ENCODE results near the gene FAM135A.
"Not testable (repeated sequence)": the region's sequence is repeated elsewhere in the genome, so short reads cannot be mapped to it uniquely, and the experiment has no call there.

Gene FAM135A

DNA sequence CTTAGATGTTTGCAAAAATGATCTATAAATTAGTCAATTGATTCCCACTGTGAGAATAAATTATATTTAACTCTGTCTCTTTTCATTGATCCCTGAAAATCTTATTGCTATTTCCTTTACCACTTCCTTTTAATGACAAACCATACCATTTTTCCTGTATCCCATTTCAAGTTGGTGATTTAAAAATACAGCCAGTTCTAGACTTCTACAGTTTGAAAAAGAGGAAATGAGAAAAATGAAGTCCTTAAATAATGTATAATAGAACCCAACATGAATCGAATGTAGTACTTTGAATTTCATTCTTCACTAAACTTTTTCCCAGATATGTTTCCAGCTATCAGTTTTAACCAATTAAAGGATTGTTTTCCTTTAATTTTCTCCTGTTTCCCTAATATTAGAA is 124.0 kb downstream of the FAM135A start:
- no peak for DNase-seq (ENCODE audit: low read depth in 1 of 2, low spot score in 1 of 2)

DNA sequence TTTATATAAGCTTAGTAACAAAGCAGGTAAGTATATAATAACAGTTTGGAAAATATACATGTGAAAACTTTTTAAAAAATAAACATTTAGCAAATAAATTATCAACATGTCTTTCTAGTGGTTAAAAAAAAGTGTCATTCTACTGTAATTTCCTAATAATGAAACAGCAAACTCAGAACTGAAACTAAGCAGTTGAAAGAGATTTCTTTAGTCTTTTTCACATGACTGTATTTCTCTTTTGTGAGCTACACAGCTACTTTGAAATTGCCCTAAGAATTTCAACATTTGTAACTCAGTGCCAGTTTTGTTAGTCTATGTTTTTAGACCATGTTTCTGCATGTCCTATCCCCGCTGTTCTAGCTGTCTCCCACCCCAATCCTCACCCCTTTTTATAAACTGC is 125.1 kb downstream of the FAM135A start:
- no peak for DNase-seq (ENCODE audit: low read depth in 1 of 2, low spot score in 1 of 2)

DNA sequence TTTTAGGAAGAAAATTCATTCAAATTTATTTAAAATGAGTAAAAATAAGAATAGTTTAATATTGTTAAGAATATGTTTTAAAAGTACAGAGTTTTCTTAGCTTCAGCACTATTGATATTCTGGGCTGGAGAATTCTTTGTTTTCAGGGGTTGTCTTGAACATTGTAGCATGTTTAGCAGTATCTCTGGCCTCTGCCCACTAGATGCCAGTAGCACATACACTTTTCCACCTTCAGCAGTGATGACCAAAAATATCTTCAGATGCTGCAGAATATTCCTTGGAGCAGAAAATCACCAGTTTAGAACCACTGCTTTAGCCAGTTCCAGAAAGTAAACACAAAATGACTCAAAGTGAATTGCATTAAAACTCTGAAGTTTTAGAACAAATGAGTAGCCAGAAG is 134.0 kb downstream of the FAM135A start:
- DNase-seq (ENCODE audit: low read depth in 1 of 2, low spot score in 1 of 2), result no peak

DNA sequence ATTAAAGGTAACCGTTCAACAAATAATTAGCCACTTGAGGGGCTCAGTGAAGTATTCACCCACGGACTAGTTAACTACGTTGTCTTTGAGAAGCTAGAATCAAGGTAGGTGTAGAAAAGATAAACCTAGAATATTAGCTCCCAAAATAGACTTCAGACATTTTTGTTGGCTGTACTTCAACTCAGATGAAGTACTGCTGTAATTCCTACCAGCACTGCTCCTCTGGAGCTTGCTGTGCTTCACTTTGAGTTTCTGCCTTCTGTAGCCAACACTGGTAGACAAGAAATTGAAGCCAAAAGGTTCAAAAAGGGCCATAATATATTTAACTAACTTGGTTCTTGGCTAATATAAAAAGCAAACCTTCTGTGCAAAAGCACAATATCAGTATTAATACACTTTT is 134.6 kb downstream of the FAM135A start:
- no peak for DNase-seq (ENCODE audit: low read depth in 1 of 2, low spot score in 1 of 2)

DNA sequence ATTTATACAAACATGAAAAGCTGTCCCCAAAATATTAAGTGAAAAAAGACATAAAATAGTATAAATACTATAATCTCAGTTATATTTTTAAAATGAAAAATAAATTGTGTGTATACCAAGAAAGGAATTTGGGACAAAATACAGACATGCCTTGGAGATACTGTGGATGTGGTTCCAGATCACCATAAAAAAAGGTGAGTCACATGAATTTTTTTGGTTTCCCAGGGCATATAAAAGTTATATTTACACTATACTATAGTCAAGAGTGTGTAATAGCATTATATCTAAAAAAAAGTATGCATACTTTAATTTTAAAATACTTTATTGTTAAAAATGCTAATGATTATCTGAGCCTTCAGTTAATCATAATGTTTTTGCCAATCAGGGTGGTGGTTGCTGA is 136.0 kb downstream of the FAM135A start:
- DNase-seq (ENCODE audit: low read depth in 1 of 2, low spot score in 1 of 2), result no peak

DNA sequence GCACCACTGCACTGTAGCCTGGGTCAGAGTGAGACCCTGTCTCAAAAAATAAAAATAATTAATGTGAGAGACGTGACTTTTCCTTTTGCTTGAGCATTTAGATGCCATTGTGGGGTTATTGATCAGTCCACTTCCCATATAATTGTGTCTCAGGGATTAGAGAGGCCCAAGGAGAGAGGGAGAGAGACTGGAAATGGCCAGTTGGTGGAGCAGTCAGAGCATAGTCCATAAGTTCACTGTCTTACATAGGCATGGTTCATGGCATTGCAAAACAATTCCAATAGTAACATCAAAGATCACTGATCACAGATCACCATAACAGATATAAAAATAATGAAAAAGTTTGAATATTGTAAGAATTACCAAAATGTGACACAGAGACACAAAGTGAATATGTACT is 138.3 kb downstream of the FAM135A start:
- DNase-seq (ENCODE audit: low read depth in 1 of 2, low spot score in 1 of 2), result no peak

DNA sequence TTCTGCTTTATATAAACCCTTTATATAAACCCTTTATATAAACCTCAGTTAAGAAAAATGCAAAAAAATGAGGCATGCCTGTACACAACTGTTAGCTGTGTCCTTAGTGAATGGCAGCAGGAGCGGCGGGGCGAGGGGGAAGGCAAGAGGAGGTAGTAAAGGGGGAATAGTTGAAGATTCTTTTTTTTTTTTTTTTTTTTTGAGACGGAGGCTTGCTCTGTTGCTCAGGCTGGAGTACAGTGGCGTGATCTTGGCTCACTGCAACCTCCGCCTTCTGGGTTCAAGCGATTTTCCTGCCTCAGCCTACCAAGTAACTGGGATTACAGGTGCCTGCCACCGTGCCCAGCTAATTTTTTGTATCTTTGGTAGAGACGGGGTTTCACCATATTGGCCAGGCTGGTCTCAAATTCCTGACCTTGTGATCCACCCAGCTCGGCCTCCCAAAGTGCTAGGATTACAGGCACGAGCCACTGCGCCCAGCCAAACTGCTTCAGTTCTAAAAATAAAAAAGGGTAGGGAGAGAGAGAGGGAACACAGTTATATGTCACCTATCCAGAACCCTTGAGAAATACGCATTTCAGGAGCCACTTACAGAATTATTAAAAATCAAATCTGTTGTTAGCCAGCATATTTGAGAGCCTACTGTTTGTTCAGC is 139.1 kb downstream of the FAM135A start:
- DNase-seq (ENCODE audit: low read depth in 1 of 2, low spot score in 1 of 2), result not testable (repeated sequence)

DNA sequence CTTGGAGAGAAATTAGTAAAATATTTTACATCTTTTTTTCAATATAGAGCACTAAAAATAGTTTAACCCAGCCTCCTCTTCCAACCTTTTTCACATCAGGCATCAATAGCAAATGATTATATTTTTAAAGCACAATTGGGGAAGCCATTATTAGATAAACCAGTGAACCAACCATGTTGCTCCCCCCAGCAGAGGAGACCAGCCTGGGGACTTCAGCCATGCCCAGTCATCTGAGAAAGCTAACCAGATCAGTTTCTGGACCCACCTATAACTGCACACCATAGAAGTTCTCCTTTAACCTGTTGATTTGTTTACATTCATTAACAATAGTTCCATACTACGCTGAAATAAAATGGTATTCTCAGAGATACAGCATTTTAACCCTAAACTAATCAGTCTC is 139.7 kb downstream of the FAM135A start:
- no peak for DNase-seq (ENCODE audit: low read depth in 1 of 2, low spot score in 1 of 2)

DNA sequence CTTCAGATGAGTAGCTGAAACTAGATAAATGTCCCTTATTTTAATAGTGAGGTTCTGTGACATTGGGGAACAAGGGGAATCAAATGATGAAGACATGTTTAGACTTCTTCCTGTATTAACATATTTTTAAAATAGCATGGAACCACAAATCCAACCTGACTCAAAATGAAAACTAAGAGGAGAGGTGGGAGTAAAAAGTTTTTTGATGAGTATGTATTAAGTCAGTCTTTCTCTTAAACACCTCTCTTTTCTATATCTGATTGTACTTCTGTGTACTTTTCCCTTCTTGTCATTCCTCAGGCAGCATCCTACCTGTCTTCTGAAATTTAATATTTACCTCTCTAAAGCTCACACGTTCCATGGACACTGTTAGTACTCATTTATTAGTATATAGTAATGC is 144.7 kb downstream of the FAM135A start:
- no peak for DNase-seq (ENCODE audit: low read depth in 1 of 2, low spot score in 1 of 2)

DNA sequence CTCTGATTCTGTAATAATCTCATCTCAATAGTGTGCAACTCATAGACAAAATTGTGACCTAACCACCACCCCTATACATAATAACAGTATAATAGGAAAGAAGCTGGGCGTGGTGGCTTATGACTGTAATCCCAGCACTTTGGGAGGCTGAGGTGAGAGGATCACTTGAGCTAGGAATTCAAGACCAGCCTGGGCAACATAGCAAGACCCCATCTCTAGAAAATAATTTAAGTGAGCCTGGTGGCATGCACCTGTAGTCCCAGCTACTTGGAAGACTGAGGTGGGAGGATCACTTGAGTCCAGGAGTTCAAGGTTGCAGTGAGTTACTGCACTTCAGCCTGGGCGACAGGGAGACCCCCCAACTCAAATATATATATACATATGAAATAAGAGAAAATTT is 149.1 kb downstream of the FAM135A start:
- DNase-seq (ENCODE audit: low read depth in 1 of 2, low spot score in 1 of 2), result not testable (repeated sequence)

DNA sequence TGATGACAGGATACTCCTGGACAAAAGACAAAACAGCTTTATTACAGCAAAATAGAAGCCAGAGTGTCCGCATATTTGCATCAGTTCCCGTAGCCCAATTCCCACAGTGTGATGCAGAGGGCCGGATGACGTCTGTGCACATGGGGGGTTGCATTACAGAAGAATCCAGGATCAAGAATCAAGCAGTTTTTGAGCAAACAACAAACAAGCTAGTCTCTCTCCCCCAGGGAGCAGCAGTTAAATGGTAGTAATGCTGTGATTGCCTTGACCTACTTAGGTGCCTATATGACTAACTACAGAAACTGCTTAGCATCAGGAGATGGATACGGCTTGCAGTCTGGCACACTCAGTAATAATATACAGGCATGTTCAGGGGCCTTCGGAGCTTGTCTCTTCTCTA is 150.2 kb downstream of the FAM135A start:
- DNase-seq (ENCODE audit: low read depth in 1 of 2, low spot score in 1 of 2), result no peak

DNA sequence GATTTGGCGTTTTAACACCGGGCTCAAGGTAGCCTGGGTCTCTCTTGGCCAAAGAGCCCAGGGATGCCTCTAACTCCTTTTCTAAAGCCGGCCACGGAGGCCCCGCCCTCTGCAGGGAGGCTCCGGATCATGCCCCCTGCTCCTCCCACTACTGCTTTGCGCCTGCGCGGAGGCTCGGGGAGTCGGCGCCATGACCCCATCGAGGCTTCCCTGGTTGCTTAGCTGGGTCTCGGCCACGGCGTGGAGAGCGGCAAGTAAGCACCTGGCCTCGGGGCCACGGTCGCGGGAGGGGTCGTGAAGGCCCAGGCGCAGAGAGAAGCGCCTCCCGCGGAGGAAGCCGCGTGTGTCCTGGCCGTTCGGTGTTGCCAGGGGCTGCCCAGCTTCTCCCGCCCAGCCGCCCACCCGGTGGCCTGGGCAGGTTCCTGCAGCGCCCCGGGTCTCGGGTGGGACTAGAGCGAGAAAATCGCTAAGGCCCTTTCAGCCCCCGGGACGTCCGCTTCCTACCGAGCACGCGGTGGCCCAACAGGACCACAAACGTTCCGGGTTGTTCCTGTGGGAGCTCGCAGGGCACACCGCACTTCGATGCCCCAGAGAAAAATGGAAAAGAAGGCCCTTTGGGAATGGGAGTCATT is 153.6 kb downstream of the FAM135A start, which contains the start of gene SDHAF4:
SDHAF4 (plus strand) TSS at position 180 of the 632 bp plus-strand sequence; CDS start at position 191, 11 bp downstream.
- peak; percentile 90 to 91 for DNase-seq (ENCODE audit: low read depth in 1 of 2, low spot score in 1 of 2)

DNA sequence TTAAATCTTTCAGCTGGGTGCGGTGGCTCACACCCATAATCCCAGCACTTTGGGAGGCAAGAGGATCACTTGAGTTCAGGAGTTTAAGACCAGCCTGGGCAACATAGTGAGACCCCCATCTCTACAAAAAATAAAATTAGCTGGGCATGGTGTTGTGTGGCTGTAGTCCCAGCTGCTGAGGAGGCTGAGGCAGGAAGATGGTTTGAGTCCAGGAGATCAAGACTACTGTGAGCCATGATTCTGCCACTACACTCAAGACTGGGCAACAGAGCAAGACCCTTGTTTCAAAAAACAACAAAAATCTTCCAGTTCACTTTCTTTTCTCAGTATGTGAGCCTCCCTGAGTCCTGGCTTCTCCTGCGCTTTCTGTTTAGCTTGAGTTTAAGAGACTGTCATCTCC is 161.3 kb downstream of the FAM135A start:
- no peak for DNase-seq (ENCODE audit: low read depth in 1 of 2, low spot score in 1 of 2)

DNA sequence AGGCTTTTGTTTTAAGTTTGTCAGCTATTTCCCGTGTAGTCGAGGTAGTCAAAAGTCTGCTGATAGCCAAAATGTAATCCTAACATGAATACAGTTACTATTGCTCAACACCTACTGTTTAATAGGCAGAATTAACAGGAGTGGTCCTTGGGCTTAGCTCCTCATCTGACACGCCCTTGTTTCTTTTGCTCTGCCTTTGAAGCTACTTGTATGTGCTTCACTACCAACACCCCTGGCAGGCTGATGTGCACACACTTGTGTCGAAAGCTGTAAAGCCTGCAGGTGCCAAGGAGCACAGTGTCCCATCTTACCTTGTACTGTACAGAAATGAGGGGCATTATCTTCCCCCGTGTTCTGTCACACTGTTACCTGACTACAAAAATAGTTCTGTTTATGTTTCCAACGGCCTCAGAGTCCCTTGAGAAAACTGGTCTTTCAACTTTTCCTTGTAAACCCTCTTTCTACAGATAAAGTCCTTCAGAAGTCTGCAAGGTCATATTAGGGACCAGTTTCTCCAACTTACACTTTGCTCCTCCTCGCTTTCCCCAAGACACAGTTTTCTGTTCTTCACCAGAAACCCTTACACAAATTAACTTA is 162.7 kb downstream of the FAM135A start:
- DNase-seq (ENCODE audit: low read depth in 1 of 2, low spot score in 1 of 2), result no peak

DNA sequence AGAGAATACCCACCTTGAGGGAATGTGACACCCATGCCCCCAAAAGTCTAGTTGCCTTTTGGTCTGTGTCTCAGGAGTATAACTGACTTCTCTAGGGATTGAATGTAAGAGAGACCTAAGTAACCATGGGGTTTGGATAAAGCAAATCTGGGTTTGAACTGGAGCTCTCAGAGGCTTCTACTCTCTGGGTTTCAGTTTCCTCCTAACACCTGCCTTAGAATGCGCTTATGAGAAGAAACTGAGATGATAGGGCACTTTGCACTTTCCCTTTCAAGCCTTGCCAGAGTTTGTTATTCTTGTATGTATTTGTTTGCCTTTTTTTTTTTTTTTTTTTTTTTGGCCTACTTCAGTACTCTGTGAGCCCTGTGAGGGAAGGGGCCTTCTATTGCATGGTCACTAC is 172.8 kb downstream of the FAM135A start:
- no peak for DNase-seq (ENCODE audit: low read depth in 1 of 2, low spot score in 1 of 2)

DNA sequence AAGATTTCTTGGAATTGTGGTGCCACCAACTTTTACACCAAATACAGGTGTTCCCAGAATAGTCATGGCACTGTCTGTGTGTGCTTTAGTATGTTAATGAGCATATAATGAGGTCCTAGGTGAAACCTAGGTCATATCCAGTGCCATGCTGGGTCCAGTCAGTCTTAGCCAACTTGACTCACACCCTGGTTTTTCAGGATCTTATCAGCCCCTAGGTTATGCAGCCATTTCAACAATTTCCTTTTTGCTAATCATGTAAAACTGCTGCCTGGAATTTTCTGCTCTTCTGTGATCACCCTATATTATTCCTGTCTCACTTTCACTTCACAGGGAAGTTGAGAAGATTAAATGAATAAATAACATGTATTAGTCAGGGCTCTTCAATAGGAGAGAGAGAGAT is 177.1 kb downstream of the FAM135A start:
- DNase-seq (ENCODE audit: low read depth in 1 of 2, low spot score in 1 of 2), result no peak

DNA sequence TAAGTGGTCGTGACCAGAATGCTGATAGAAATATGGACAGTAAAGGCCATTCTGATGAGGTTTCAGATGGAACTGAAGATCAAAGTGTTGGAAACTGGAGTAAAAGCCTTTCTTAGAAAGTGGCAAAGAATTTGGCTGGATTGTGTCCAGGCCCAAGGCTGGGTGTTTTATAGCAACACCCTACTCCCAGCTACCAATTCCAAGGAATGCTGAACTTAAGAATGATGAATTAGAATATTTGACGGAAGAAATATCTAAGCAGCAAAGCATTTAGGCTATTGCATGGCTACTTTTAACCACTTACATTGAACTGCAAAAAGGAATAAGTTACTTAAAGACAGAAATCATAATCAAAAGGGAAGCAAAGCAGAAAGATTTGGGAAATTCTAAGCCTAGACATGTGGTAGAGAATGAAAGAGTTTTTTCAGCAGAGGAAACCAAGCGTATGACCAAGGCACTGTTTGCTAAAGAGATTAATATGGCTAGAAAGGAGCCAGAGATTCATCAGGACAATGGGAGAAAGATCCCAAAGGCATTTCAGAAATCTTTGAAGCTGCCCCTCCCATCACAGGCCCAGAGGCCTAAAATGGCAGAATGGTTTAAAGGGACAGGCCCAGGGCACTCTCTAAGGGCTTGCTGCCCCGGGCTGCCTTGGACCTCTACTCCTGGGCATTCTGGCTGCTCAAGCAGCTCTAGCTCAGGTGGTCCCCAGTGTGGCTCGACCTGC is 179.2 kb downstream of the FAM135A start:
- DNase-seq (ENCODE audit: low read depth in 1 of 2, low spot score in 1 of 2), result no peak

DNA sequence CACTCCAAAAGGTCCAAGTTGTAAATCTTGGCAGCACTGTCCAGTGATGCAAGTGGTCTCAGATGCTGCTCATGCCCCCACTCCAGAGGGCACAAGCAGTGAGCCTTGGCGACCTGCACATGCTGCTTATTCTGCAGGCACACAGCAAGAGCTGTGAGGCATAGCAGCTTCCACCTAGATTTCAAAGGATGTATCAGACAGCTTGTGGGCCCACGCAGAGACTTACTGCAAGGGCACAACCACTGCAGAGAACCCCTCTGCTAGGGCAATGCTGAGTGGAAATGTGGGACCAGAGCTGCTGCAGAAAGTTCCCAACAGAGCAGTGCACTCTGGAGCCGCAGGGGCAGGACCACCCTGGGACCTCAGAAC is 179.8 kb downstream of the FAM135A start:
- DNase-seq (ENCODE audit: low read depth in 1 of 2, low spot score in 1 of 2), result no peak

DNA sequence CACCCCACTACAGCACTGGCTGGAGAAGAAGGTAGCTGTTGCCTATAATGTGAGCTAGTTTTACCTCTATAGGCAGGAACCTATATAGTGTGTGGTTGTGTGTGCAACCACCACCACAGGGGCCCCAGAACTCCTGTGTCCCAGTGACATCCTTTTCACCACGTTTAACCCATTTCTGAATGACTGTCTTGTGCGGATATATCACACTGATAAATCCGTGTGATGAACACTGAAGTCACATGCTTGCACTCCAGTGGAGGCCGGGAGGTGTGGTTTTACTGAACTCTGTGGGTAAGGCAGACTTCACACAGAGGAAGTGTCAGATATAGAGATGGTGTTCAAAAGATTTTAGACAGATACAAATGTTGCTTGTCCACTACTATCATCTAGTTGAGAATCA is 185.9 kb downstream of the FAM135A start:
- DNase-seq (ENCODE audit: low read depth in 1 of 2, low spot score in 1 of 2), result no peak

DNA sequence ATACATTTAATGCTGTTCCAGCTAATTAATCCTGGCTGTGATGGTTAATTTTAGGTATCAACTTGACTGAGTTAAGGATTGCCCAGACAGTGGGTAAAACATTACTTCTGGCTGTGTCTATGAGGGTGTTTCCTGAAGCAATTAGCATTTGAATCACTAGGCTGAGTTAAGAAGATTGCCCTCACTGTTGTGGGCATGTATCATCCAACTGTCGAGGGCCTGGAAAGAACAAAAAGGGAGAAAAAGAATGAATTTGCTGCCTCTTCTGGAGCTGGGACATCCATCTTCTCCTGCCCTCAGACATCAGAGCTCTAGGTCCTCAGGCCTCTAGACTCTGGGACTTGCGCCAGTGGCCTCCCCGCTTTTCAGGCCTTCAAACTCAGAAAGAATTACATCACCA is 187.7 kb downstream of the FAM135A start:
- DNase-seq (ENCODE audit: low read depth in 1 of 2, low spot score in 1 of 2), result no peak

DNA sequence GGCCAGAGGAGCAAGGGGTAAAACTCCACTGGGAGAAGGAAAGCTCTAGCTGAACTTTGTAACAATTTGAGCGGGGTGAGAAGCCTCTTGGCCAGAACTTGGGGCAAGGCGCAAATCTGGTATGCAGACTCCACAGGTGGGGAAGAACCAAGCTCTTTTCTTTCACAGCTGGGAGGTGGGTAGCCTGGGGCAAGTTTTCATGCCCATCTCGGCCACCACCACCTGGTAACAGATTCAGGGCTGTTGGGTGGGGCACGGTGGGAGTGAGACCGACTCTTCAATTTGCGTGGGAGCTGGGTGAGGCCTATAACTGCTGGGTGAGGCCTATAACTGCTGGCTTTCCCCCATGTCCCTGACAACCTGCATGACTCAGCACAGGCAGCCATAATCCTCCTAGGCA is 190.9 kb downstream of the FAM135A start:
- no peak for DNase-seq (ENCODE audit: low read depth in 1 of 2, low spot score in 1 of 2)

DNA sequence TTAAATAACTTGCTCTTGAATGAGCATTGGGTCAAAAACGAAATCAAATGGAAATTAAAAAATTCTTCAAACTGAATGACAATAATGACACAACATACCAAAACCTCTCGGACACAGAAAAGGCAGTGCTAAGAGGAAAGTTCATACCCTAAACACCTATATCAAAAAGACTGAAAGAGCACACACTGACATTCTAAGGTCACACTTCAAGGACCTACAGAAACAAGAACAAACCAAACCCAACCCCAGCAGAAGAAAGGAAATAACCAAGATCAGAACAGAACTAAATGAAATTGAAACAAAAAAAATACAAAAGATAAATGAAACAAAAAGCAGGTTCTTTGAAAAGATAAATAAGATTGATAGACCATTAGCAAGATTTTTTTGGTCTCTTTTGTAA is 194.1 kb downstream of the FAM135A start:
- not testable (repeated sequence) for DNase-seq (ENCODE audit: low read depth in 1 of 2, low spot score in 1 of 2)
